ENCODE results near the gene CLTC. TPM values are rescaled to one million over a fixed set of nuclear protein-coding genes. Genes with fewer than 3 reads are reported as not detected.

Gene CLTC
- total and polyA plus RNA-seq, 2 of the 13 experiments (the other 11 are each of a cell fraction or from before 2014, with no cell fraction given): 134 to 283 TPM

DNA sequence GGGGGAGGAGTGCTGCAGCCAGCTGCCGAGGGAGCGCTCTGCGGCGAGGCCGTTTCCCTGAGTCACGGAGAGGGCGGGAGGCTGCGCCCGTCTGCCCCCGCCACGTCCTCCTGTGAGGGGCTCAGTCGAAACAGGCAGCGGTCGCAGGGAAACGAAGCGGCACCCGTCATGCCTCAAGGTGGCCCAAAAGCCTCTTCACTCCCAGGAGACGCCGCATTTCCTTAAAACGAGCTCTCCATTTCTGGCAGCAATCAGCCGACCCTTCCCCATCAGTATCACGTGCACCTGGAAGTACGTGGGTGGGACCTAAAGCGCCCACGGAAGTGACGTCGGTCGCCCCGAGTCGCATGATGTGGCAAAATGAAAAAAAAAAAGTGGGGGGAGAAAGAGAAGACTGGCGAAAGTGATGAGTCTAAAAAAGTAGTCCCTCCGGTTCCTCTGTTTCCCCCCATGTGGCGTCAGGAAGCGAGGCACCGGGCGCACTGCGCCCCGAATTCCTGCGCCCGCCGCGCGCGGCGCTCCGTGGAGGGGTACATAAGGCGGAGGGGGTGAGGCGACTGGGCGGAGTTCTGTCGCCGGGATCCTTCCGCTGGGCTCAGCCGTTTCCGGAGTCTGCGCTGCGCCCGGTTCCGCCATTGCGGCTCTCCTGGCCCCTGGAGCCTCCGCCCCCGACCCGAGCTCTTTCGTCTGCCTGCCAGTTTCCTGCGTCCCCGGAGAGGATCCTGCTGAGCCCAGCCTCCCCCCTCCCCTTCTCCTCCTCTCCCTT lies at the start of gene CLTC (continued):
- TF ChIP-seq, protein P1, sequence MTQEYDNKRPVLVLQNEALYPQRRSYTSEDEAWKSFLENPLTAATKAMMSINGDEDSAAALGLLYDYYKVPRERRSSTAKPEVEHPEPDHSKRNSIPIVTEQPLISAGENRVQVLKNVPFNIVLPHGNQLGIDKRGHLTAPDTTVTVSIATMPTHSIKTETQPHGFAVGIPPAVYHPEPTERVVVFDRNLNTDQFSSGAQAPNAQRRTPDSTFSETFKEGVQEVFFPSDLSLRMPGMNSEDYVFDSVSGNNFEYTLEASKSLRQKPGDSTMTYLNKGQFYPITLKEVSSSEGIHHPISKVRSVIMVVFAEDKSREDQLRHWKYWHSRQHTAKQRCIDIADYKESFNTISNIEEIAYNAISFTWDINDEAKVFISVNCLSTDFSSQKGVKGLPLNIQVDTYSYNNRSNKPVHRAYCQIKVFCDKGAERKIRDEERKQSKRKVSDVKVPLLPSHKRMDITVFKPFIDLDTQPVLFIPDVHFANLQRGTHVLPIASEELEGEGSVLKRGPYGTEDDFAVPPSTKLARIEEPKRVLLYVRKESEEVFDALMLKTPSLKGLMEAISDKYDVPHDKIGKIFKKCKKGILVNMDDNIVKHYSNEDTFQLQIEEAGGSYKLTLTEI (CRISPR knock-in tag; conservative IDR thresholded peaks at IDR 0.05): no peak
- TF ChIP-seq ATF1 (CRISPR knock-in tag; IDR thresholded peaks at IDR 0.05): peak; percentile 97
- TF ChIP-seq ZZZ3 (CRISPR knock-in tag; IDR thresholded peaks at IDR 0.05; ENCODE audit: borderline replicate concordance): peak; percentile 98
- TF ChIP-seq ZNF773 (CRISPR knock-in tag; IDR thresholded peaks at IDR 0.05; ENCODE audit: borderline replicate concordance): 0 out of 2 replicates have a peak, but pooled peaks have one; percentile 67
- TF ChIP-seq, protein P2, sequence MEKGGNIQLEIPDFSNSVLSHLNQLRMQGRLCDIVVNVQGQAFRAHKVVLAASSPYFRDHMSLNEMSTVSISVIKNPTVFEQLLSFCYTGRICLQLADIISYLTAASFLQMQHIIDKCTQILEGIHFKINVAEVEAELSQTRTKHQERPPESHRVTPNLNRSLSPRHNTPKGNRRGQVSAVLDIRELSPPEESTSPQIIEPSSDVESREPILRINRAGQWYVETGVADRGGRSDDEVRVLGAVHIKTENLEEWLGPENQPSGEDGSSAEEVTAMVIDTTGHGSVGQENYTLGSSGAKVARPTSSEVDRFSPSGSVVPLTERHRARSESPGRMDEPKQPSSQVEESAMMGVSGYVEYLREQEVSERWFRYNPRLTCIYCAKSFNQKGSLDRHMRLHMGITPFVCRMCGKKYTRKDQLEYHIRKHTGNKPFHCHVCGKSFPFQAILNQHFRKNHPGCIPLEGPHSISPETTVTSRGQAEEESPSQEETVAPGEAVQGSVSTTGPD (CRISPR knock-in tag; IDR thresholded peaks at IDR 0.05): no peak
- TF ChIP-seq, protein P3, sequence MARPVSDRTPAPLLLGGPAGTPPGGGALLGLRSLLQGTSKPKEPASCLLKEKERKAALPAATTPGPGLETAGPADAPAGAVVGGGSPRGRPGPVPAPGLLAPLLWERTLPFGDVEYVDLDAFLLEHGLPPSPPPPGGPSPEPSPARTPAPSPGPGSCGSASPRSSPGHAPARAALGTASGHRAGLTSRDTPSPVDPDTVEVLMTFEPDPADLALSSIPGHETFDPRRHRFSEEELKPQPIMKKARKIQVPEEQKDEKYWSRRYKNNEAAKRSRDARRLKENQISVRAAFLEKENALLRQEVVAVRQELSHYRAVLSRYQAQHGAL (CRISPR knock-in tag; IDR thresholded peaks at IDR 0.05; ENCODE audit: not compliant biosample characterization): peak; percentile 58
- TF ChIP-seq NKX3-1 (CRISPR knock-in tag; IDR thresholded peaks at IDR 0.05): peak; percentile 89
- TF ChIP-seq CENPX (CRISPR knock-in tag; IDR thresholded peaks at IDR 0.05): no peak
- TF ChIP-seq MATR3 (CRISPR knock-in tag; IDR thresholded peaks at IDR 0.05): no peak
- TF ChIP-seq, protein P4, sequence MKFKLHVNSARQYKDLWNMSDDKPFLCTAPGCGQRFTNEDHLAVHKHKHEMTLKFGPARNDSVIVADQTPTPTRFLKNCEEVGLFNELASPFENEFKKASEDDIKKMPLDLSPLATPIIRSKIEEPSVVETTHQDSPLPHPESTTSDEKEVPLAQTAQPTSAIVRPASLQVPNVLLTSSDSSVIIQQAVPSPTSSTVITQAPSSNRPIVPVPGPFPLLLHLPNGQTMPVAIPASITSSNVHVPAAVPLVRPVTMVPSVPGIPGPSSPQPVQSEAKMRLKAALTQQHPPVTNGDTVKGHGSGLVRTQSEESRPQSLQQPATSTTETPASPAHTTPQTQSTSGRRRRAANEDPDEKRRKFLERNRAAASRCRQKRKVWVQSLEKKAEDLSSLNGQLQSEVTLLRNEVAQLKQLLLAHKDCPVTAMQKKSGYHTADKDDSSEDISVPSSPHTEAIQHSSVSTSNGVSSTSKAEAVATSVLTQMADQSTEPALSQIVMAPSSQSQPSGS (CRISPR knock-in tag; IDR thresholded peaks at IDR 0.05): peak; percentile 91
- 0 out of 2 replicates have a peak, but pooled peaks have one; percentile 62 for TF ChIP-seq ZNF780A (CRISPR knock-in tag; IDR thresholded peaks at IDR 0.05)
- peak; percentile 17; the same call in 1 of the 2 replicates for TF ChIP-seq DR1 (CRISPR knock-in tag; IDR thresholded peaks at IDR 0.05)
- TF ChIP-seq SMC3 (IDR thresholded peaks at IDR 0.05; ENCODE audit: low read length): no peak; the same call in 1 of the 2 replicates
- TF ChIP-seq, protein P5, sequence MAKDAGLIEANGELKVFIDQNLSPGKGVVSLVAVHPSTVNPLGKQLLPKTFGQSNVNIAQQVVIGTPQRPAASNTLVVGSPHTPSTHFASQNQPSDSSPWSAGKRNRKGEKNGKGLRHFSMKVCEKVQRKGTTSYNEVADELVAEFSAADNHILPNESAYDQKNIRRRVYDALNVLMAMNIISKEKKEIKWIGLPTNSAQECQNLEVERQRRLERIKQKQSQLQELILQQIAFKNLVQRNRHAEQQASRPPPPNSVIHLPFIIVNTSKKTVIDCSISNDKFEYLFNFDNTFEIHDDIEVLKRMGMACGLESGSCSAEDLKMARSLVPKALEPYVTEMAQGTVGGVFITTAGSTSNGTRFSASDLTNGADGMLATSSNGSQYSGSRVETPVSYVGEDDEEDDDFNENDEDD (CRISPR knock-in tag; IDR thresholded peaks at IDR 0.05; ENCODE audit: borderline replicate concordance): peak; percentile 72
- TF ChIP-seq, protein P6, sequence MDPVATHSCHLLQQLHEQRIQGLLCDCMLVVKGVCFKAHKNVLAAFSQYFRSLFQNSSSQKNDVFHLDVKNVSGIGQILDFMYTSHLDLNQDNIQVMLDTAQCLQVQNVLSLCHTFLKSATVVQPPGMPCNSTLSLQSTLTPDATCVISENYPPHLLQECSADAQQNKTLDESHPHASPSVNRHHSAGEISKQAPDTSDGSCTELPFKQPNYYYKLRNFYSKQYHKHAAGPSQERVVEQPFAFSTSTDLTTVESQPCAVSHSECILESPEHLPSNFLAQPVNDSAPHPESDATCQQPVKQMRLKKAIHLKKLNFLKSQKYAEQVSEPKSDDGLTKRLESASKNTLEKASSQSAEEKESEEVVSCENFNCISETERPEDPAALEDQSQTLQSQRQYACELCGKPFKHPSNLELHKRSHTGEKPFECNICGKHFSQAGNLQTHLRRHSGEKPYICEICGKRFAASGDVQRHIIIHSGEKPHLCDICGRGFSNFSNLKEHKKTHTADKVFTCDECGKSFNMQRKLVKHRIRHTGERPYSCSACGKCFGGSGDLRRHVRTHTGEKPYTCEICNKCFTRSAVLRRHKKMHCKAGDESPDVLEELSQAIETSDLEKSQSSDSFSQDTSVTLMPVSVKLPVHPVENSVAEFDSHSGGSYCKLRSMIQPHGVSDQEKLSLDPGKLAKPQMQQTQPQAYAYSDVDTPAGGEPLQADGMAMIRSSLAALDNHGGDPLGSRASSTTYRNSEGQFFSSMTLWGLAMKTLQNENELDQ (CRISPR knock-in tag; IDR thresholded peaks at IDR 0.05; ENCODE audit: borderline replicate concordance): peak; percentile 44; the same call in 1 of the 2 replicates
- peak; percentile 95 for TF ChIP-seq SPEN (CRISPR knock-in tag; IDR thresholded peaks at IDR 0.05; ENCODE audit: low read depth)
- 0 out of 2 replicates have a peak, but pooled peaks have one; percentile 57 for TF ChIP-seq SATB2 (CRISPR knock-in tag; IDR thresholded peaks at IDR 0.05)
- TF ChIP-seq, protein P7, sequence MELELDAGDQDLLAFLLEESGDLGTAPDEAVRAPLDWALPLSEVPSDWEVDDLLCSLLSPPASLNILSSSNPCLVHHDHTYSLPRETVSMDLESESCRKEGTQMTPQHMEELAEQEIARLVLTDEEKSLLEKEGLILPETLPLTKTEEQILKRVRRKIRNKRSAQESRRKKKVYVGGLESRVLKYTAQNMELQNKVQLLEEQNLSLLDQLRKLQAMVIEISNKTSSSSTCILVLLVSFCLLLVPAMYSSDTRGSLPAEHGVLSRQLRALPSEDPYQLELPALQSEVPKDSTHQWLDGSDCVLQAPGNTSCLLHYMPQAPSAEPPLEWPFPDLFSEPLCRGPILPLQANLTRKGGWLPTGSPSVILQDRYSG (CRISPR knock-in tag; IDR thresholded peaks at IDR 0.05): no peak
